Keratinocyte (primary cell): ENCODE data around the gene SLC3A2. TPM values are rescaled to one million over a fixed set of nuclear protein-coding genes. Genes with fewer than 3 reads are reported as not detected.

ENCODE experiments used
- DNase-seq: peaks from one replicate; pipeline ENCODE4 v3.0.0-alpha.2; 2011; ENCODE audit warnings: low read depth, missing footprints, low spot score
- FAIRE-seq: peaks from 2 replicates; lab custom pipeline; 2011; peaks lifted over from hg19 to GRCh38; lab: Jason Lieb, UNC
- H2AFZ ChIP-seq: 2 replicates; pipeline ENCODE4 v1.6.0; 2012; ENCODE audit warnings: low read length, control low read depth, inconsistent platforms; ENCODE audit not compliant: control insufficient read depth
- H3K27ac ChIP-seq: 2 replicates; pipeline ENCODE4 v1.5.1; 2011; ENCODE audit warnings: low read length; ENCODE audit not compliant: control insufficient read depth, insufficient read depth
- H3K27me3 ChIP-seq: 3 replicates; pipeline ENCODE4 v1.6.0; 2011; ENCODE audit warnings: low read length; ENCODE audit not compliant: control insufficient read depth, insufficient read depth; ENCODE audit errors: extremely low read depth
- H3K36me3 ChIP-seq, 2 experiments: 2 replicates in 1 of 2; 3 replicates in 1 of 2; pipeline ENCODE4 v1.5.1; 2011; ENCODE audit warnings: low read length in 2 of 2, mild to moderate bottlenecking in 1 of 2; ENCODE audit not compliant: control insufficient read depth in 2 of 2, insufficient read depth in 2 of 2; ENCODE audit errors: extremely low read depth in 1 of 2
- H3K4me1 ChIP-seq: 3 replicates; pipeline ENCODE4 v1.5.1; 2011; ENCODE audit warnings: low read length; ENCODE audit not compliant: control insufficient read depth, insufficient read depth; ENCODE audit errors: extremely low read depth
- H3K4me2 ChIP-seq: 3 replicates; pipeline ENCODE4 v1.6.0; 2011; ENCODE audit warnings: low read depth, low read length; ENCODE audit not compliant: control insufficient read depth, insufficient read depth; ENCODE audit errors: extremely low read depth
- H3K4me3 ChIP-seq, 3 experiments: fragments of 200-600 bp in 1 of 3; sonication (generic) in 1 of 3; 2 replicates in 2 of 3; 3 replicates in 1 of 3; pipeline ENCODE4 v1.5.1; 2011 to 2016; ENCODE audit warnings: low read length in 3 of 3, mild to moderate bottlenecking in 3 of 3, control low read depth in 2 of 3, inconsistent platforms in 1 of 3, low read depth in 1 of 3, mixed read lengths in 1 of 3, mixed run types in 1 of 3, moderate library complexity in 1 of 3; ENCODE audit not compliant: control insufficient read depth in 2 of 3, insufficient read depth in 2 of 3; ENCODE audit errors: extremely low read depth in 1 of 3
- H3K79me2 ChIP-seq: 2 replicates; pipeline ENCODE4 v1.6.0; 2012; ENCODE audit warnings: low read length; ENCODE audit not compliant: control insufficient read depth, insufficient read depth
- H3K9ac ChIP-seq: 3 replicates; pipeline ENCODE4 v1.6.0; 2011; ENCODE audit warnings: low read length; ENCODE audit not compliant: control insufficient read depth, insufficient read depth; ENCODE audit errors: extremely low read depth
- H3K9me1 ChIP-seq: 3 replicates; pipeline ENCODE4 v1.6.0; 2011; ENCODE audit warnings: low read length; ENCODE audit not compliant: control insufficient read depth, insufficient read depth; ENCODE audit errors: extremely low read depth
- H3K9me3 ChIP-seq: 2 replicates; pipeline ENCODE4 v1.5.1; 2012; ENCODE audit warnings: low read depth, low read length; ENCODE audit not compliant: control insufficient read depth
- H4K20me1 ChIP-seq: 3 replicates; pipeline ENCODE4 v1.6.0; 2011; ENCODE audit warnings: low read length; ENCODE audit not compliant: control insufficient read depth, insufficient read depth; ENCODE audit errors: extremely low read depth
- EZH2 ChIP-seq: IDR thresholded peaks from one replicate; pipeline ENCODE4 v1.6.1; 2012; ENCODE audit warnings: inconsistent platforms, mild to moderate bottlenecking, low read length, moderate library complexity
- dilution Hi-C: fragments of 300-500 bp; cut with MboI; formaldehyde crosslinking; loops from one replicate; pipeline ENCODE4 v1.7.0; 2020; ENCODE audit warnings: low sequenced_read_pairs; ENCODE audit not compliant: extremely low pct_ligation_motif_present
- polyA plus RNA-seq, 5 experiments: library from polyadenylated mRNA; depleted of rRNA in 3 of 5; stranded (reverse) in 3 of 5; stranded (forward) in 1 of 5; unstranded in 1 of 5; fragments of >200 nt; gene quantifications; 1 replicate in 1 of 5; 2 replicates in 3 of 5; 3 replicates in 1 of 5; pipeline versions ENCODE4 v1.2.1 to v1.2.3, GENCODE V29; 2011 to 2012; ENCODE audit warnings: missing spikeins in 2 of 5, low read depth in 1 of 5, low replicate concordance in 1 of 5
- TF ChIP-seq, protein P1 (sequence below), 3 experiments: IDR thresholded peaks in 1 of 3; conservative IDR thresholded peaks in 1 of 3; optimal IDR thresholded peaks in 1 of 3; 2 replicates in 2 of 3; 3 replicates in 1 of 3; pipeline versions ENCODE3 to v1.5.1; 2011; ENCODE audit warnings: low read length in 3 of 3, mild to moderate bottlenecking in 3 of 3, moderate library complexity in 2 of 3, control low read depth in 1 of 3, inconsistent platforms in 1 of 3; ENCODE audit not compliant: insufficient read depth in 2 of 3; ENCODE audit errors: extremely low read depth in 1 of 3

SLC3A2 gene
- polyA plus RNA-seq, 1 donor (not counting 4 experiments of a cell fraction or from before 2014, with no cell fraction given), result 469 TPM

GRCh38 chr11:62863687-62864335, 16.9 kb upstream of the SLC3A2 start:
- Histone ChIP-seq H3K4me2 (no peak overlapping the region), H3K9me1 (no peaks in the 10 kb centered on the region), H3K4me3 (no peak overlapping the region), H3K27ac (no peak overlapping the region), H3K9me3 (no peaks in the 10 kb centered on the region), H3K27me3 (no peaks in the 10 kb centered on the region), H3K36me3 (no peaks in the 10 kb centered on the region), H3K4me1 (peaks cover 8% of the 10 kb centered on the region), H3K9ac (no peak overlapping the region), H3K79me2 (peaks cover 7% of the 10 kb centered on the region), H4K20me1 (no peaks in the 10 kb centered on the region), H2AFZ (no peak overlapping the region)
- DNase-seq (no peak), FAIRE-seq (no peak)
- dilution Hi-C loops, result no loop called here
- TF ChIP-seq, protein P1, sequence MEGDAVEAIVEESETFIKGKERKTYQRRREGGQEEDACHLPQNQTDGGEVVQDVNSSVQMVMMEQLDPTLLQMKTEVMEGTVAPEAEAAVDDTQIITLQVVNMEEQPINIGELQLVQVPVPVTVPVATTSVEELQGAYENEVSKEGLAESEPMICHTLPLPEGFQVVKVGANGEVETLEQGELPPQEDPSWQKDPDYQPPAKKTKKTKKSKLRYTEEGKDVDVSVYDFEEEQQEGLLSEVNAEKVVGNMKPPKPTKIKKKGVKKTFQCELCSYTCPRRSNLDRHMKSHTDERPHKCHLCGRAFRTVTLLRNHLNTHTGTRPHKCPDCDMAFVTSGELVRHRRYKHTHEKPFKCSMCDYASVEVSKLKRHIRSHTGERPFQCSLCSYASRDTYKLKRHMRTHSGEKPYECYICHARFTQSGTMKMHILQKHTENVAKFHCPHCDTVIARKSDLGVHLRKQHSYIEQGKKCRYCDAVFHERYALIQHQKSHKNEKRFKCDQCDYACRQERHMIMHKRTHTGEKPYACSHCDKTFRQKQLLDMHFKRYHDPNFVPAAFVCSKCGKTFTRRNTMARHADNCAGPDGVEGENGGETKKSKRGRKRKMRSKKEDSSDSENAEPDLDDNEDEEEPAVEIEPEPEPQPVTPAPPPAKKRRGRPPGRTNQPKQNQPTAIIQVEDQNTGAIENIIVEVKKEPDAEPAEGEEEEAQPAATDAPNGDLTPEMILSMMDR (optimal IDR thresholded peaks at IDR 0.05 in 1 of 3, IDR thresholded peaks at IDR 0.05 in 1 of 3, conservative IDR thresholded peaks at IDR 0.05 in 1 of 3; ENCODE audit: extremely low read depth in 1 of 3, insufficient read depth in 2 of 3, low read length in 3 of 3), result no peak
- TF ChIP-seq EZH2, result no peak

DNA sequence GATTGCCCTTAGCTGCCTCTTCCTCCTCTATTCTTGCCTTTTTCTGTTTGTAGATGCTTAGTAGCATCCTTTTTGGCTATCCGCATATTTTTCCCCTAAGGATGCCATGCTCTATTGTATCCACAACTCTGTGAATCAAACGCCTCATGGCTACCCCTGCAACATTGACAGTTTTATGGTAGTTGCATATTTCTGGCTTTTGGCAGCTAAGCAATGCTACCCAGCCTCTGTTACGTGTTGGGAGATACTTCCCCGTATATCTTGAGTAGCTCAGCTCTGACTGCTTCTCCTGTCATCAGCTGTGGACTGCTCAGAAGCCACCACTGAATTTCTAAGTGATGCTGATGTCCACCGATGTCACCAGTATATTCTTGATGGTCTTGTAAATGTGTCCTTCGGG, 15.1 kb upstream of the SLC3A2 start:
- dilution Hi-C loops, result no loop called here

More for the DNA sequence above, 15.1 kb upstream of the SLC3A2 start:
- no peaks in the 10 kb centered on the region for H3K36me3 ChIP-seq
- FAIRE-seq, result no peak
- peaks cover 5% of the 10 kb centered on the region for H3K79me2 ChIP-seq
- no peak overlapping the region for H3K9ac ChIP-seq
- H3K27ac ChIP-seq, result no peak overlapping the region
- no peak overlapping the region for H3K4me2 ChIP-seq
- H3K9me1 ChIP-seq, result no peaks in the 10 kb centered on the region
- no peak overlapping the region for H3K4me3 ChIP-seq
- H3K4me1 ChIP-seq, result peaks cover 5% of the 10 kb centered on the region
- H2AFZ ChIP-seq, result no peak overlapping the region
- TF ChIP-seq EZH2, result no peak
- TF ChIP-seq, protein P1 (optimal IDR thresholded peaks at IDR 0.05 in 1 of 3, IDR thresholded peaks at IDR 0.05 in 1 of 3, conservative IDR thresholded peaks at IDR 0.05 in 1 of 3; ENCODE audit: extremely low read depth in 1 of 3, insufficient read depth in 2 of 3, low read length in 3 of 3), result no peak
- no peaks in the 10 kb centered on the region for H3K9me3 ChIP-seq
- H4K20me1 ChIP-seq, result no peaks in the 10 kb centered on the region
- DNase-seq, result no peak
- H3K27me3 ChIP-seq, result no peaks in the 10 kb centered on the region
